A549 treated with Mapracorat at 1 μM for 4 hours (cell line): ENCODE results near the gene GPC2. TPM values are rescaled to one million over a fixed set of nuclear protein-coding genes. Genes with fewer than 3 reads are reported as not detected.

Experiments used
- total RNA-seq: library from RNA; stranded (reverse); fragments of 200-300 nt; extraction: Qiagen RNA extraction; gene quantifications from 5 replicates; pipeline ENCODE4 v1.2.3, GENCODE V29; 2022

The GPC2 gene, protein sequence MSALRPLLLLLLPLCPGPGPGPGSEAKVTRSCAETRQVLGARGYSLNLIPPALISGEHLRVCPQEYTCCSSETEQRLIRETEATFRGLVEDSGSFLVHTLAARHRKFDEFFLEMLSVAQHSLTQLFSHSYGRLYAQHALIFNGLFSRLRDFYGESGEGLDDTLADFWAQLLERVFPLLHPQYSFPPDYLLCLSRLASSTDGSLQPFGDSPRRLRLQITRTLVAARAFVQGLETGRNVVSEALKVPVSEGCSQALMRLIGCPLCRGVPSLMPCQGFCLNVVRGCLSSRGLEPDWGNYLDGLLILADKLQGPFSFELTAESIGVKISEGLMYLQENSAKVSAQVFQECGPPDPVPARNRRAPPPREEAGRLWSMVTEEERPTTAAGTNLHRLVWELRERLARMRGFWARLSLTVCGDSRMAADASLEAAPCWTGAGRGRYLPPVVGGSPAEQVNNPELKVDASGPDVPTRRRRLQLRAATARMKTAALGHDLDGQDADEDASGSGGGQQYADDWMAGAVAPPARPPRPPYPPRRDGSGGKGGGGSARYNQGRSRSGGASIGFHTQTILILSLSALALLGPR
- total RNA-seq, result 0.62 to 1.5 TPM (median 1.0 TPM) in 5 replicates

DNA sequence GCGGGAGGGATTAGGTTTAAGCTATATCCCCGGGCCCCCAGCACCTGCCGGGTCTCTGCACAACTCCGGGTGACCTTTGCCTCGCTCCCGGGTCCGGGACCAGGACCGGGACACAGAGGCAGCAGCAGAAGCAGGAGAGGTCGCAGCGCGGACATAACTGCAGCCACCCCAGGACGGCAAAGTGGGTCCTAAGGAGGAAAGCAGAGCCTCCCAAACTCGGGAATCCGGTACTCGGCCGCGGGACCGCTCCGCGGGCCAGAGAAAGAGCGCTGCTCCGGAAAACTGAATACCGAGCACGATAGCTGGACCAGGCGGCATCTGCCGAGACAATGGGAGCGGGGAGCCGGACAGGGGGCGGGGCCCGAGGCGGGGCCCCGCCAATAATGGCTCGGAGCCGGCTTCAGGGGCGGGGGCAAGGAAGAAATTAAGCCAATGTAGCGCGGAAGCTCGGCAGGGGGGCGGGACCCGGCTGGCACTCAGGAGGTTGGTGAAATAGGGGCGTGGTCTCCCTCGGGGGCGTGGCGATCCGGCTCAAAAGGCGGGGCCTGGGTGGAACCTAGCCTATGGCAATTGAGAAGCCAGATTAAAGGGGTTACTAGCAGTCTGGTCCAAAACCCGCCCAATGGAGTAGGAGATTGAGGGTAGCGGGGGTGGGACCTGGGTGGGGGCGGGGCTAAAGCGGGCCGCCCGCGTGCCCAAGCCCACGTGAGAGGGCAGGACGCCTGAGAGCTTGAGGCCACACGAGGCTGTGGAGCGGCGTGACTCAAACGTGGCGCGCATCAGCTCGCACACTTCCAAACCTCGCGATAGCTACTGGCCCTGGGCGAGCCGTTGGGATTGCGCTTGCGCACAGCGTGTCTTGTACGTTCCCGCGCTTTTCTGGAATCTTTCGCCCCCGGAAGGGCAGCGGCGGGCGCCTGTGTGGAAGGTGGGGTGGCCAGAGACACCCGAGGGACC lies at the start of gene GPC2, which contains the start of gene STAG3:
GPC2 (minus strand) TSS at position 337 of the 957 bp plus-strand sequence; CDS start at position 155, 182 bp downstream.
STAG3 (plus strand) TSS at position 874 of the 957 bp plus-strand sequence. CDS start 2,639 bp downstream, outside the sequence.

GRCh38 chr7:100219801-100220585 lies 42.8 kb upstream of the GPC2 start, which contains the start of gene PVRIG:
Gene PVRIG (plus strand): TSS chr7:100219949. CDS start chr7:100219971, 22 bp downstream.

DNA sequence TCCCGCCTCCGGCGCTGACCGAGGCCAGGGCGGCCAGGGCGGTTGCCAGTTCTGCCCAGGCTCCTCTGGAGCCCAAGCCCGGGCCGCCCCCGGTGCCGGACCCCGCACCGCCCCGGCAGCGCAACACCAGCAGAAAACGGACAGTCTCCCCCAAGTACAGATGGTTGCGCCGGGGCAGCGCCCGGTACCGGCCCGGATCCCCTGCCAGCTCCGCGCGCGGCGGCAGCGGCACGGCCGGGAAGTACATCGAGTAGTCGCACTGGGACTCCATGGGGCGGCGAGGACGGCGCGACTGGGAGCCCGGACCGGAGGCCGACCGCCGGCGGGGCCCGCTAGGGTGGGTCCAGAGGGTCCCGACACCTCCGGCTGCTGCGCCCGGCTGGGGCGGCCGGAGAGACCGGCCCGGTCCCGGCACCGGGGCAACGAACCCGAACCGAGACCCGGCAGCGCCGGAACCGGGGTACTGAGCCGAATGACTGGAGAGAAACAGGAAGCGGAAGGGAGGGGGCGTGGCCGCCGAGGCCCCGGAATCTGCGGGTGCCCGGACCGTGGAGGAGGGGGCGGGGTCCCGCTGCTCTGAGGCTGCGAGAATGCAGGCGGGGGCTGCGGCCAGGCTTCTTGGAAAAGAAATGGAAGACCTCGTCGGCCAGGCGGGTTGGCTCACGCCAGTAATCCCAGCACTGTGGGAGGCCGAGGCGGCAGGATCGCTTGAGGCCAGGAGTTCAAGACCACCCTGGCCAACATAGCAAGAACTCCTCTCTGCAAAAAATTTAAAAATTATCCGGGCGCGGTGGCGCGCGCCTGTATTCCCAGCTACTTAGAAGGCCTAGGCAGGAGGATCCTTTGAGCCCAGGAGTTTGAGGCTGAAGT lies 18.7 kb downstream of the GPC2 start, which contains the start of gene TRAPPC14:
TRAPPC14 (minus strand) TSS at position 495 of the 870 bp plus-strand sequence; CDS start at position 271, 224 bp downstream.

DNA sequence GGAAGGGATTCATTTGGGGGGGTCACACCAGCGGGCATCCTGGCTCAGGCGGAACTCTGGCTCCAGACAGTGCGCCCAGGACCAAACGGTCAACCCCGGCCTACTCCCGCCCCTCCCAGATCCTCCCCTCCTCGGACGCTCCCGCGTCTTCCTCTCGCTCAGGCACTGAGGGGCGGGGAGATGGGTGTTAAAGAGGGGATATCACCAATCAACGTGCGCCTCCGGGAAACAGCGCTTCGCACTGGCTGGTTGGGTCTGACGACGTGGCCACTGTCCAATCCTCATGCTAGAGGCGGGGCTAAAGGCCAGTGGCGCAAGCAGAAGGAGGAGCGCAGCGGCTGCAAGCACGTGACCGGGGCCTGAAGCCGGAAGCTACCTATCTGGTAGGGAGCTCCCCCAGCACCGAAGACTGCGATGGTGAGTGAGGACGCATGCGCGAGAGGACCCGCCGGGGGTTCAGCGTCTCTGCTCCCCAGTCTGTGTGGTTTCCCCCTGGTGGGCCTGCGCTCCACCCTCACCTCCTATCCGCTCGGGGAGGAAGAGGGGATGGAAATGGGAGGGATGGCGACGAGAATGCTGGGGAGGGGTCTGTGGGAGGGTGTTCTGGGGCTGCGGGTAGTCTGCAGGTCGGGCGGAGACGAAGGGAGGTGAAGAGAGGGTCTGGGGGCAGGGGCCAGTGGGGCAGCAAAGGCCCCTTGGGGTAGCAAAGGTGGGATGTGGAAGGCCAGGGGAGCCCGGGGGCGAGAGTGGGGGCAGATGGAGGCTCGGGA lies 28.4 kb downstream of the GPC2 start, which contains the start of gene LAMTOR4:
LAMTOR4 (plus strand) TSS at position 360 of the 770 bp plus-strand sequence; CDS start at position 415, 55 bp downstream.

GRCh38 chr7:100126931-100127865 lies 50.0 kb downstream of the GPC2 start, which contains the start of gene MBLAC1:
Gene MBLAC1 (plus strand): TSS chr7:100126967. CDS start chr7:100127396, 429 bp downstream.

Other genes with a start within 250 kb of the GPC2 start
- gene GJC3, start 247.8 kb downstream of the GPC2 start, total RNA-seq, result 0.12 to 0.21 TPM (median 0.12 TPM) in 3 of 5 replicates, not detected in the others
- 0.13 TPM in 1 of 5 replicates, not detected in the others for gene AZGP1, start 201.3 kb downstream of the GPC2 start, total RNA-seq
- gene ZKSCAN1, start 161.8 kb downstream of the GPC2 start, total RNA-seq, result 6.4 to 9.7 TPM (median 9.0 TPM) in 5 replicates
- gene ZSCAN21, start 127.6 kb downstream of the GPC2 start, total RNA-seq, result 9.7 to 12.3 TPM (median 10.5 TPM) in 5 replicates
- gene ZNF3, start 95.7 kb downstream of the GPC2 start, total RNA-seq, result 19.3 to 20.9 TPM (median 20.5 TPM) in 5 replicates
- 157 to 189 TPM (median 174 TPM) in 5 replicates for gene COPS6, start 88.4 kb downstream of the GPC2 start, total RNA-seq
- gene MCM7, start 76.0 kb downstream of the GPC2 start, total RNA-seq, result 223 to 248 TPM (median 243 TPM) in 5 replicates
- gene AP4M1, start 75.7 kb downstream of the GPC2 start, total RNA-seq, result 13.0 to 16.0 TPM (median 14.8 TPM) in 5 replicates
- gene TAF6, start 58.0 kb downstream of the GPC2 start, total RNA-seq, result 56.8 to 66.8 TPM (median 63.6 TPM) in 5 replicates
- gene CNPY4, start 57.7 kb downstream of the GPC2 start, total RNA-seq, result 8.9 to 11.2 TPM (median 11.0 TPM) in 5 replicates
- gene MBLAC1, start 50.4 kb downstream of the GPC2 start, total RNA-seq, result 2.5 to 3.5 TPM (median 3.1 TPM) in 5 replicates
- 153 to 203 TPM (median 178 TPM) in 5 replicates for gene LAMTOR4, start 28.5 kb downstream of the GPC2 start, total RNA-seq
- gene TRAPPC14, start 18.7 kb downstream of the GPC2 start, total RNA-seq, result 9.6 to 15.0 TPM (median 13.6 TPM) in 5 replicates
- 0.12 to 0.23 TPM (median 0.16 TPM) in 4 of 5 replicates, not detected in the other for gene GAL3ST4, start 8.8 kb downstream of the GPC2 start, total RNA-seq
- 0.06 to 0.41 TPM (median 0.23 TPM) in 5 replicates for gene STAG3, start 537 bp upstream of the GPC2 start, total RNA-seq
- not detected in 5 replicates for gene PVRIG, start 42.6 kb upstream of the GPC2 start, total RNA-seq
- not detected in 5 replicates for gene SPDYE3, start 130.3 kb upstream of the GPC2 start, total RNA-seq
- gene PILRB, start 180.7 kb upstream of the GPC2 start, total RNA-seq, result 21.1 to 37.1 TPM (median 26.3 TPM) in 5 replicates
- 4.1 to 6.3 TPM (median 4.4 TPM) in 5 replicates for gene PILRA, start 196.1 kb upstream of the GPC2 start, total RNA-seq